ELR (cell line): ENCODE data around the gene TNK2.

Source experiments
- DNase-seq: peaks from one replicate; pipeline ENCODE4 v3.0.0-alpha.2; 2015; ENCODE audit warnings: low read depth

TNK2 gene

GRCh38 chr3:195899701-195900435 lies 8.5 kb downstream of the TNK2 start:
- DNase-seq: no peak

- DNase-seq: no peak
Measured at GRCh38 chr3:195897853-195898415, 10.4 kb downstream of the TNK2 start.

- DNase-seq: peak; percentile 85
Measured at GRCh38 chr3:195897081-195897852, 11.1 kb downstream of the TNK2 start.

- peak; percentile 76 for DNase-seq
Measured at GRCh38 chr3:195896361-195897080, 11.8 kb downstream of the TNK2 start.

DNA sequence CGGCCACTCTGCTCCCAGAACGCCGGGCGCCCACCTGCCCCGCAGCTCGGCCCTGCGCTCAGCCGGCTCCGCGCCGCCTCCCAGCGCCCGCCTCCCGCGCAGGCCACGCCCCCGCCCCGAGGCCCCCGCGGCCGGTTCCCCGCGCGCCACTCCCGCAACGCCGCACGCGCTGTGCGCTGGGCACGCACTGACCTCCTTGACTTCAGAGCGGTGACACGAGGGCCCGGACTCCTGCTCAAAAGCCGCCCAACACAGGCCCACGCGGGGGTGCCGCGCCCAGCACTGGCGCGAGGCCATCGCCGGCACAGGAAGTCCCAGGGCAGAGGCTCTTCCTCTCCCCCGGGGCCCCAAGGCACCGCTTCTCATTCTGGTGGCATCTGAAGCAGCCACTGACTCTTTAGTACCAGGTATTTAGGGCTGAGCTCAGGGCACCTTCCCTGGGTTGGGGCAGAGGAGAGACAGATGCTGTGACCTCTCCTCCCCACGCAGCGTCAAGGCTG lies 12.4 kb downstream of the TNK2 start:
- DNase-seq: peak; percentile 57

DNA sequence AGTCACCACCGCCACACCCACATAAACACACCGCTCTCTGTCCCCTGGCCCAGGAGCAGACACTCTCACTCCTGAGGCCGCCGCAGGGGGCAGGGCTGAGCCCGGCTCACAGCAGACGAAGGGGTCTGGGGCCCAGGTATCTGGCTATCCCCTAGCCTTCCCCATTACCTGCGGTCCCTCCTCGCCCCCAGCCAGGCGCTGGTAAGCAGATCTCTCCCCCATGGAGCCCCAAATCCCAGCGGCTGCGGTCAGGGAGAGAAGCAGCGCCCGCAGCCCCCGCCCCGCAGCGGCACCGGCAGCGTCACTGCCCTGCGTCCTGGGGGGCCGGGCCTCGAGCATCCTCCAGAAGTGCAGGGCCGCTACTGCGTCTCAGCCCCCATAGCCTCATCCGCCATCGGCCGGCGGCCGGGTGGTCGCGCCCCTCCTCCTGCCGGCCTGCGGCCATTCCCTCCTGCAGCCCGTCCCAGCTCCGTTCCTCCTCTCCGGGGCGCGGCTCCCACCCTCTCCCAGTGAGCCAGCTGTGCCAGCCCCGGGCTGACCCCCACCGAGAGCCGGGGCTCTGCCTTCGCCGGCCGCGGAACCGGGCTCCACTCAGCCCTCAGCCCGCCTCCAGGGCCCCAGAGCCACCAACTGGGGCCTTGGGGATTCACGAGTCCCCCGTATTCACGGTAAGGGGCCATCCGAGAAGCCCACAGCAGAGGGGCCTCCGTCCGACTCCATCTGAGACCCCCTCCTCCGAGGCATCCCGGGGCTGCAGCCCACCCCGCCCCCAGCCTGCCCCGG lies 13.1 kb downstream of the TNK2 start:
- DNase-seq: peak; percentile 65

DNA sequence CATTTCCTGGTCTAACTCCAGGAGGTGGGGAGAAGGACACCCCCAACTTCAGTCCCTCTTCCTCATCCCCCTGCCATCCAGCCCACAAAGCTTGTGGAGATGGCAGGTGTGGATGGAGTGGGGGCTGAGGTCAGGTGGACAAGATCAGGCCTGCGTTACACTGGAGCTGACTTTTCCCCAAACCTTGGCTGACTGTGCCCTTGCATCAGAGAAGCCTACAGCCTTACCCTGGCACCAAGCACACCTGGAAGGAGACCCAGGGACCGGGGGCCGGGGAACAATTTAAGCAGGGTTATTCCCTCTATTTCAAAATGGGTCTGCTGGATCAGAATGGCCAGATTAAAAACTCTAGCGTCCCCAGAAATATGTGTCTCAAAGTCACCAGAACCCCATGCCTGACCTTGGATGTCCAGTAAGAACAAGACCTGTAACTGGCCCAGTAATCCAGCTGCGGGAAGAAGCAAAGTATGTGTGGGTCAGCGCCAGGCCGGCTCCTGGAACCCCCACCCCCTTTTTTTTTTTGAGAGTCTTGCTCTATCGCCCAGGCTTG lies 14.4 kb downstream of the TNK2 start:
- DNase-seq: no peak

DNA sequence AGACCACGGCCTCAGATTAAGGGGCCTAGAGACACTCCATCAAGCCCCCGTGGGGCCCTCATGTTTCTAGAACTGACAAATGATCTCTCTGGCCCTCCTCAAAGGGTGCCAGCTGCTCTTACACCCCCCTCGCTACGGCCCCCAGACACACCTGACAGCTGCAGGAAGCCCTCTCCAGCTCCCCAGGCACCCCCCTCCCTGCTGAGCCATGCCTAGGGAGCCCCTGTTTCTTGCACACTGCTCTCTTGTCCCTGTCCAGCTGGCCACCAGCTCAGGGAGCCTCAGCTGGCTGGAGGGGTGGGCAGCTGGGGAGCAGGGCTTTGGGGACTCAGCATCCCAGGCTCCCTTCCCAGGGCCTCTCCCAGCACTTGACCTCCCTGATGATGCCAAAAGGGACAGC lies 14.8 kb downstream of the TNK2 start:
- DNase-seq: no peak

- DNase-seq: no peak
Measured at GRCh38 chr3:195893044-195893395, 15.3 kb downstream of the TNK2 start.

DNA sequence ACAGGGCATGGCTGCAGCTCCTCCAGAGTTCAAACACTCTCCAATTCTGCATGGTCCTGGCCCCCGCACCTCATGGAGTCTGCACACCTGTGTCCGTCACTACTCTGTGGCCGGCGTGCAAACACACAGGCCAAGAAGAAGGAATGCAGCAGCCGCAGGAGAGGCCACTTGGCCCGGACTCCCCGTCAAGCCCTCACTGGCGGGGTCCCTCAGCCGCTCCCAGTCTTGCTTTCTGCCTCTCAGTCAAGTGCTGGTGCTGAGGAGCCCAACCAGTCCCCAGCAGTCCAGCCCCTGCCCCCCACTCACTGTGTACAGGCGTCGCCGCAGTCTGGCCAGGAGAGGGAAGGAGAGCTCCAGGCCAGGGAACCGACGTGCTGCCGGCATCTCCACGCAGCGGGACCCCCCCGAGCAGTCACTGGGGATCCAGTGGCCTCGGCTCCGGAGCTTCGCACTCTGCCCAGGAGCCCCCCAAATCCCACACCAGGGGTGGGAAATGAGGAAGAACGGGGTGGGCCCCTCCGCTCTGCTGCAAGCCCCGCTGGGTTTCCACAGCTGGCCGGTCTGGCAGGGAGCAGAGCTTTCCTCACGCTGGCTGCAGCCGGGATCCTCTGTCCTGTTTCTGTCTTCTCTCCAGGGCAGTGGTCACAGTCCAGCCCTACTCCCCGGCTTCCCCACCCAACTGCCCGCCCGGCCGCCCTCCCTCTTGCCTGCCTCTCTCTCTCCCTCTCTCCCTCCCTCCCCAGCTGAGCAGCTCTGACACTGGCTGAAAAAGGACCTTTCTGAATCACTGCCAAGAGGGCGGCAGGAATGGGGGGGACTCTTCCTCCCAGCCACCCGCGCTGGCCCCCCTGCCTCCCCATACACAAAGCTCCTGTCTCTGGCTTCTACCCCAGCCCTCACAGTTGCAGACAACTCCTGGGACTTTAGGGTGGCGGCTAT lies 16.0 kb downstream of the TNK2 start:
- DNase-seq: no peak

DNA sequence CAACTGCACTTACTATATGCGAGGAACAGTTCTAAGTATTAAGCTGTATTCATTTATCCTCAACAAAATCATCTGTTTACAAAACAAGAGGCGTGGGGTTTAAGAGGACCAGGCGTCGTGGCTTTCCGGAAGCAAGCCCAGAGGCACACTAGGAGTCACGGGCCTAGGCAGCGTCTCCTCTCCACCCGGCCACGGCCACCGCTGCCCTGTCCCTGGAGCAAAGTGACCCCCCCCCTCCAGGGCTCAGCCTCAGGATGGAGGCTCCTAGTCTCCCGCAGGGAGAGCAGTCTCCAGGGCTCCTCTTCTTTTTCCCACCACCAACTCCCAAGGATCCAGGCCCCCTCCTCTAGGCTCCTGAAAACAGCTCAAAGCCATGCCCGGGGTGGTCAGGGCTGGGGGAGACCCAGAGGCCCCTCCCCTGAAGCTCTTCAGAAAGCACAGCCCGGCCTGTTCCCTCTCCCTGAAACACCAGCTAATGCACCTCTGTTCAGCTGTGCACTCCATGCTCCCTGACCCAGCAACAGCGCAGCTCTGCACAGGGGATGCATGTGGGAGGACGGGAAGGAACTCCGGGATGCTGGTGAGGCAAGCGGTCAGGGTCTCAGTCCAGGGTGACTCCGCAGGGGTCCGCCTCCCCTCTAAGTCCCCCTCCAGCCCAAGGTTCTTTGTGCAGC lies 16.8 kb downstream of the TNK2 start:
- no peak for DNase-seq

DNA sequence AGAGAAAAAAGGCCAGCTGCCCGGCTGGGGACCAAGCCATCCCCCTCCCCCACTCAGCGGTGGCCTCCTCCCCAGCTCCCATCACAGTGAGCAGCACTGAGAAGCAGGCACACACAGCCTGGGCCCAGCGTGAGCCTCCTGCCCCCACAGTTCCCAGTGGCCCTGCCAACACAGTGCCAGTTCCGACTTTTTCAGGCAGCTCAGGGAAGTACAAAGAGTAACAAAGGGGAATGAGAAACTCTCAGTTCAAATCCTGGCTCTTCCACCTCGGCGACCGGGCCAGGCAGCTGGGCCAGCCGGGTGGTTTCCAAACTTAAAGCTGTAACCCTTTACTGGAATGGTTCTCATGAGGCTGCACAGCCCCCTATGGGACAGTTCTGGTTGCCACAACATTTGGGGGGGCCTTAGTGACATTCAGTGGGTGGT lies 18.5 kb downstream of the TNK2 start:
- no peak for DNase-seq

- DNase-seq: no peak
Measured at GRCh38 chr3:195888981-195889869, 19.1 kb downstream of the TNK2 start.

DNA sequence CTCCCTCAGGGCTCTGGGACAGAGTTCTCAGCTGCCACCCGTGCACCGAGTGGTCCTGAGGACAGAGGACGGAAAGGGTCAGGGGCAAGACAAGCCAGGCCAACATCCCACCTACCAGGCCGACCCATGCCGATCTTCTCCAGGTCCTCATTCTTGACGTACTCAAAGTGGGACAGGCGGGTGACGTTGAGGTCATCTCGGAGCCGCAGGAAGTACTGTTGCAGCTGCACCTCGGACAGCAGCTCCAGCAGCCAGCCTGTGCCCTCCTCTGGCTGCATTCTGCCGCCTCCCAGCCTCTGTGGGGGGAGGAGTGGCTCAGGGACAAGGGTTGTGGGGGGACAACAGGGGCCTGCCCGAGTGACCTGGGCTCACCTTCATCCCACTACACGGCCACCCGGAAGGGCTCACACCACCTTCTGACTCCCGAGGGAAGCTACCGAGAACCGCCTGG lies 20.0 kb downstream of the TNK2 start:
- DNase-seq: no peak

DNA sequence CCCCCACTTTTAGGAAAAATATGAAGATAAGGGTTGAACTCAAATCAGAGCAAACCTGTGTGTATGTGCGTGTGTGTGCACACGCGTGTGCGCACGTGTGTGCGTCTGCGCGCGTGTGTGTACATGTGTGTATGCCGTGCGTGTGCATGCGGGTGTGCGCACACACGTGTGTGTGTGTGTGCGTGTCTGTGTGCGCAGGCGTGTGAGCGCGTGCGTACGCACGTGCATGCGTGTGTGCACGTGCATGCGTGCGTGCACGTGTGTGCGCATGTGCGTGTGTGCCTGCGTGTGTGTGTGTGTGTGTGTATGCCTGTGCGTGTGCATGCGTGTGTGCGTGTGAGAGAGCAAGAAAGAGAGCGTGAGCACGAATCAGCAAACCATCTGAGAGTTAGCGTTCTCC lies 20.7 kb downstream of the TNK2 start:
- DNase-seq: no peak

DNA sequence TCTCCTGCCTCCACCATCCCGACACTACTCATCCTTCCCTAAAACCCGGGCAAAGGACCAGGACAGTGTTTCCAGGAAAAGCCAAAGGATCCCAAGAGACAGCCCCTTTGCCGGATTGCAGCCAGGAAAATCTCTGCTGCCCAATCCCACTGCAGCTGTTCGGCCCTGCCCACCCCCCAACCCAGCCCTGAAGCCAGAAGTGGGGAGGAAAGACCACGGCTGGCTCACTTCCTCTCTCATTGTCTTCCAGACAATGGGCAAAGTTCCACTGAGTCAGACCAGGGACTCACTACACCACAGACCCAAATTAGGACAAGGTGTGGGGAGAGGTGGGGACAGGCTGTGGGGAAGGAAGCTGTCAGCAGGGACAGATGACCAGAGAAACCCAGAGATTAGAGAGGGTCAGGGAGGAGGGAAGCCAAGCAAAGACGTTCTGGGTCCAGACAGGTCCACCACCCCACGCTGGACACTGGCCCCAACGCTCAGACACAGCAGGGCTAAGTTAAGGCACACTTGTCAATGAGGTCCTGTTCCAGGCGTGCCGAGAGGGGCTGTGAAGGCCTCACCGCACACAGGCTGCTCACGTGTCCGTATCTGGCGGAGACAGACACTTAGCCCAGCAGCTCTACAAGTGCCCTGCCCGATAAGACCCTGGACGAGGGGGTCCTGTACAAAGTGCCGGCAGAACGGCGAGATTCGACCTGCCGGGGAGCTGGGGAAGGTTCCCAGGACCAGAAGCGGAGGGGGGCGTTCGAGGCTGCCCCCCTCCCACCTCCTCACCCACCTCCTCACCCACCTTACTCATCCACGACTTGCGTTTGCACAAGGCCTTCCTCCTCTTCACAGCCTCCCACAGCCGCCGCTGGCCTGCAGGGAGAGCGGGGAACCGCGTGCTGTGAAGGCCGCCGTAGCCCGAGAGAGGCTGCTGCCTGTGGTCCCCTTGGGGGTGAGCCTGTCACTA lies 21.9 kb downstream of the TNK2 start:
- DNase-seq: no peak
